Measurements from ENCODE around the gene IQCH.

IQCH gene

GRCh38 chr15:67303490-67304363, 49.1 kb downstream of the IQCH start:
- peak; percentile 31 for DNase-seq

- DNase-seq = no peak
Measured at GRCh38 chr15:67304778-67305177, 50.2 kb downstream of the IQCH start.

GRCh38 chr15:67305506-67305905, 50.9 kb downstream of the IQCH start:
- DNase-seq = no peak

GRCh38 chr15:67307156-67307555, 52.6 kb downstream of the IQCH start:
- DNase-seq = no peak

GRCh38 chr15:67307889-67308597, 53.5 kb downstream of the IQCH start:
- no peak for DNase-seq

- DNase-seq = no peak
Measured at GRCh38 chr15:67311731-67312130, 57.1 kb downstream of the IQCH start.

- no peak for DNase-seq
Measured at GRCh38 chr15:67319961-67320360, 65.4 kb downstream of the IQCH start.

GRCh38 chr15:67321352-67321751, 66.8 kb downstream of the IQCH start:
- no peak for DNase-seq

- no peak for DNase-seq
Measured at GRCh38 chr15:67322481-67322880, 67.9 kb downstream of the IQCH start.

GRCh38 chr15:67327312-67327711, 72.7 kb downstream of the IQCH start:
- no peak for DNase-seq

GRCh38 chr15:67327737-67328136, 73.2 kb downstream of the IQCH start:
- DNase-seq = no peak

- no peak for DNase-seq
Measured at GRCh38 chr15:67329984-67330733, 75.6 kb downstream of the IQCH start.

GRCh38 chr15:67331676-67332075, 77.1 kb downstream of the IQCH start:
- DNase-seq = no peak

GRCh38 chr15:67335026-67335425, 80.4 kb downstream of the IQCH start:
- DNase-seq = no peak

- DNase-seq = no peak
Measured at GRCh38 chr15:67335534-67336222, 81.1 kb downstream of the IQCH start.

- DNase-seq = no peak
Measured at GRCh38 chr15:67340630-67341029, 86.0 kb downstream of the IQCH start.

GRCh38 chr15:67341539-67341938, 87.0 kb downstream of the IQCH start:
- DNase-seq = no peak

GRCh38 chr15:67343206-67343605, 88.6 kb downstream of the IQCH start:
- no peak for DNase-seq

GRCh38 chr15:67349634-67350033, 95.0 kb downstream of the IQCH start:
- DNase-seq = no peak

GRCh38 chr15:67350042-67350441, 95.5 kb downstream of the IQCH start:
- no peak for DNase-seq

- DNase-seq = no peak
Measured at GRCh38 chr15:67358391-67358790, 103.8 kb downstream of the IQCH start.

GRCh38 chr15:67358812-67359211, 104.2 kb downstream of the IQCH start:
- no peak for DNase-seq

Data from NCI-H2029 treated with DMSO at 0.1 percent for 48 hours (cell line).